Raji (cell line): ENCODE data around the gene CARS1.

Experiments used
- POLR2A ChIP-seq: IDR thresholded peaks from 2 replicates; pipeline ENCODE4 v1.6.1; 2011; ENCODE audit warnings: low read depth, low read length, control low read depth; ENCODE audit not compliant: insufficient read depth

Gene CARS1

GRCh38 chr11:2958251-2958650 lies 99.0 kb downstream of the CARS1 start:
- no peak for TF ChIP-seq POLR2A

- TF ChIP-seq POLR2A: no peak
Measured at GRCh38 chr11:2955906-2956476, 101.2 kb downstream of the CARS1 start.

GRCh38 chr11:2954263-2954662 lies 103.0 kb downstream of the CARS1 start:
- TF ChIP-seq POLR2A: no peak

GRCh38 chr11:2952290-2952689 lies 104.9 kb downstream of the CARS1 start:
- no peak for TF ChIP-seq POLR2A

- TF ChIP-seq POLR2A: no peak
Measured at GRCh38 chr11:2951231-2952110, 105.8 kb downstream of the CARS1 start.
